Measurements from ENCODE around the gene SMYD3. TPM values are rescaled to one million over a fixed set of nuclear protein-coding genes. Genes with fewer than 3 reads are reported as not detected.

The SMYD3 gene
- total RNA-seq, 5 donors from 2014 or later (not counting 1 experiment from before 2014, with no cell fraction given): 17.7 to 37.8 (median 21.9) TPM

DNA sequence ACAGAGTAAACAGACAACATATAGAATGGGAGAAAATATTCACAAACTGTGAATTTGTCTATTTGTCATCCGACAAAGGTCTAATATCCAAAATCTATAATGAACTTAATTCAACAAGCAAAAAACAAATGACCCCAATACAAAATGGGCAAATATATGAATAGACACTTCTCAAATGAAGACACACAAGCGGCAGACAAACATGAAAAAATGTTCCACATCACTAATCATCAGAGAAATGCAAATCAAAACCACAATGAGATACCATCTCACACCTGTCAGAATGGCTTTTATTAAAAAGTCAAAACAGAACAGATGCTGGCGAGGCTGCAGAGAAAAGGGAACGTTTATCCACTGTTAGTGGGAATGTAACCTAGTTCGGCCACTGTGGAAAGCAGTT is 72.7 kb downstream of the SMYD3 start:
- Histone ChIP-seq H3K4me1 (ENCODE audit: control insufficient read depth in 1 of 2, extremely low read depth in 1 of 2, insufficient read depth in 2 of 2, low read length in 2 of 2) (no peaks in the 10 kb centered on the region), H3K36me3 (ENCODE audit: control insufficient read depth in 2 of 2, extremely low read depth in 1 of 2, insufficient read depth in 1 of 2, low read length in 1 of 2) (no peaks in the 10 kb centered on the region), H3K4me3 (ENCODE audit: control insufficient read depth in 1 of 2, extremely low read depth in 1 of 2, low read length in 1 of 2) (no peak overlapping the region), H3K27me3 (replicated peaks in 1 of 2; ENCODE audit: control insufficient read depth in 2 of 2, extremely low read depth in 1 of 2, insufficient read depth in 2 of 2, low read length in 1 of 2) (no peaks in the 10 kb centered on the region), H3K27ac (ENCODE audit: low read length) (no peak overlapping the region), H3K9me3 (no peaks in the 10 kb centered on the region)
- POLR2A ChIA-PET: interaction anchor here in 1 of 2 donors (0.6 kb wide), 1 partner anchor 44 kb away, joined by 3 read pairs; no protein-coding TSS in a partner anchor
- Mint-ChIP-seq H3K36me3 (peaks cover 36% of the 10 kb centered on the region), H3K4me3 (no peak overlapping the region), H3K4me1 (peaks cover 8 to 16% (median 11%) of the 10 kb centered on the region in 3 donors), H3K9me3 (peaks cover 9 to 22% (median 11%) of the 10 kb centered on the region in 3 donors), H3K27ac (no peak overlapping the region), H3K27me3 (no peaks in the 10 kb centered on the region)
- ATAC-seq (replicated peaks in 1 of 4): no peak
- WGBS (ENCODE audit: insufficient coverage): 46% methylated on average over 3 of the region's 5 CpGs
- no peak for DNase-seq
- CTCF ChIA-PET: no interaction called here

GRCh38 chr1:246428542-246429308 is 78.4 kb downstream of the SMYD3 start:
- Mint-ChIP-seq H3K36me3 (peaks cover 7% of the 10 kb centered on the region), H3K27ac (no peak overlapping the region)

DNA sequence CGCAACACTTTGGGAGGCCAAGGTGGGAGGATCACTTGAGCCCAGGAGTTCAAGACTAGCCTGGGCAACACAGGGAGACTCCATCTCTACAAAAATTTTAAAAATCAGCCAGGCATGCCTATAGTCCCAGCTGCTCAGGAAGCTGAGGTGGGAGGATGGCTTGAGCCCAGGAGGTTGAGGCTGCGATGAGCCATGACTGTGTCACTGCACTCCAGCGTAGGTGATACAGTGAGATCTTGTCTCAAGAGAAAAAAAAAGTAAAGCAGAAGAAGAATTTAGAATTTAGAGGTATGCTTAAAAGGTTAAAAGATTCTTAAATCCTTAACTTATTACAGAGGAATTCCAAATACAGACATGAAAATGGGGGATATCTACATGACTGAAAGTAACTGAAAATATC is 79.5 kb downstream of the SMYD3 start:
- no peaks in the 10 kb centered on the region for H3K36me3 ChIP-seq (ENCODE audit: control insufficient read depth in 2 of 2, extremely low read depth in 1 of 2, insufficient read depth in 1 of 2, low read length in 1 of 2)
- H3K9me3 Mint-ChIP-seq: peaks cover 0 to 9% (median 8%) of the 10 kb centered on the region in 3 donors
- H3K4me1 Mint-ChIP-seq: peaks cover 9 to 22% (median 12%) of the 10 kb centered on the region in 3 donors
- no peaks in the 10 kb centered on the region for H3K27me3 ChIP-seq (replicated peaks in 1 of 2; ENCODE audit: control insufficient read depth in 2 of 2, extremely low read depth in 1 of 2, insufficient read depth in 2 of 2, low read length in 1 of 2)
- H3K27ac Mint-ChIP-seq: no peak overlapping the region
- ChIA-PET CTCF (no interaction called here), POLR2A (no interaction called here)
- peaks cover 3% of the 10 kb centered on the region for H3K36me3 Mint-ChIP-seq
- no peaks in the 10 kb centered on the region for H3K9me3 ChIP-seq
- 86% methylated on average over 1 of the region's 3 CpGs for WGBS (ENCODE audit: insufficient coverage)
- no peak for ATAC-seq (replicated peaks in 1 of 4)
- no peaks in the 10 kb centered on the region for H3K27me3 Mint-ChIP-seq
- no peak overlapping the region for H3K4me3 Mint-ChIP-seq
- no peak overlapping the region for H3K27ac ChIP-seq (ENCODE audit: low read length)
- DNase-seq: no peak
- H3K4me1 ChIP-seq (ENCODE audit: control insufficient read depth in 1 of 2, extremely low read depth in 1 of 2, insufficient read depth in 2 of 2, low read length in 2 of 2): no peaks in the 10 kb centered on the region
- H3K4me3 ChIP-seq (ENCODE audit: control insufficient read depth in 1 of 2, extremely low read depth in 1 of 2, low read length in 1 of 2): no peak overlapping the region

More at GRCh38 chr1:246428542-246429308, 78.4 kb downstream of the SMYD3 start:
- Histone ChIP-seq H3K9me3 (no peaks in the 10 kb centered on the region), H3K36me3 (ENCODE audit: control insufficient read depth in 2 of 2, extremely low read depth in 1 of 2, insufficient read depth in 1 of 2, low read length in 1 of 2) (no peaks in the 10 kb centered on the region), H3K4me3 (ENCODE audit: control insufficient read depth in 1 of 2, extremely low read depth in 1 of 2, low read length in 1 of 2) (no peak overlapping the region), H3K27me3 (replicated peaks in 1 of 2; ENCODE audit: control insufficient read depth in 2 of 2, extremely low read depth in 1 of 2, insufficient read depth in 2 of 2, low read length in 1 of 2) (no peaks in the 10 kb centered on the region), H3K27ac (ENCODE audit: low read length) (no peak overlapping the region), H3K4me1 (ENCODE audit: control insufficient read depth in 1 of 2, extremely low read depth in 1 of 2, insufficient read depth in 2 of 2, low read length in 2 of 2) (no peaks in the 10 kb centered on the region)
- Mint-ChIP-seq H3K9me3 (peaks cover 0 to 10% (median 8%) of the 10 kb centered on the region in 3 donors), H3K4me3 (no peak overlapping the region), H3K4me1 (peaks cover 9 to 18% (median 10%) of the 10 kb centered on the region in 3 donors), H3K27me3 (no peaks in the 10 kb centered on the region)
- ChIA-PET POLR2A (interaction anchor here in 1 of 2 donors (0.6 kb wide), 1 partner anchor 49 kb away, joined by 4 read pairs; no protein-coding TSS in a partner anchor), CTCF (interaction anchor here in 1 of 2 donors (0.6 kb wide), 1 partner anchor 76 kb away, joined by 3 read pairs; no protein-coding TSS in a partner anchor)
- DNase-seq (no peak), ATAC-seq (replicated peaks in 1 of 4) (no peak)
- 52% methylated on average over 6 of the region's 9 CpGs for WGBS (ENCODE audit: insufficient coverage)

- Histone ChIP-seq H3K4me3 (ENCODE audit: control insufficient read depth in 1 of 2, extremely low read depth in 1 of 2, low read length in 1 of 2) (no peak overlapping the region), H3K9me3 (no peaks in the 10 kb centered on the region), H3K27me3 (replicated peaks in 1 of 2; ENCODE audit: control insufficient read depth in 2 of 2, extremely low read depth in 1 of 2, insufficient read depth in 2 of 2, low read length in 1 of 2) (no peaks in the 10 kb centered on the region), H3K36me3 (ENCODE audit: control insufficient read depth in 2 of 2, extremely low read depth in 1 of 2, insufficient read depth in 1 of 2, low read length in 1 of 2) (no peaks in the 10 kb centered on the region), H3K4me1 (ENCODE audit: control insufficient read depth in 1 of 2, extremely low read depth in 1 of 2, insufficient read depth in 2 of 2, low read length in 2 of 2) (no peaks in the 10 kb centered on the region), H3K27ac (ENCODE audit: low read length) (no peak overlapping the region)
- Mint-ChIP-seq H3K4me3 (no peak overlapping the region), H3K9me3 (peaks cover 0 to 9% (median 7%) of the 10 kb centered on the region in 3 donors), H3K27ac (no peak overlapping the region), H3K27me3 (no peaks in the 10 kb centered on the region), H3K36me3 (peaks cover 3% of the 10 kb centered on the region), H3K4me1 (peaks cover 9 to 21% (median 12%) of the 10 kb centered on the region in 3 donors)
- POLR2A ChIA-PET: no interaction called here
- no peak for DNase-seq
- ATAC-seq (replicated peaks in 1 of 4): no peak
- no CpG with 5 or more reads among the region's 3 CpGs for WGBS (ENCODE audit: insufficient coverage)
- CTCF ChIA-PET: no interaction called here
Observed at GRCh38 chr1:246425895-246426294, 81.2 kb downstream of the SMYD3 start.

GRCh38 chr1:246425139-246425794 is 81.8 kb downstream of the SMYD3 start:
- Histone ChIP-seq H3K27ac (ENCODE audit: low read length) (no peak overlapping the region), H3K4me1 (ENCODE audit: control insufficient read depth in 1 of 2, extremely low read depth in 1 of 2, insufficient read depth in 2 of 2, low read length in 2 of 2) (no peaks in the 10 kb centered on the region), H3K36me3 (ENCODE audit: control insufficient read depth in 2 of 2, extremely low read depth in 1 of 2, insufficient read depth in 1 of 2, low read length in 1 of 2) (no peaks in the 10 kb centered on the region), H3K27me3 (replicated peaks in 1 of 2; ENCODE audit: control insufficient read depth in 2 of 2, extremely low read depth in 1 of 2, insufficient read depth in 2 of 2, low read length in 1 of 2) (no peaks in the 10 kb centered on the region), H3K9me3 (no peaks in the 10 kb centered on the region), H3K4me3 (ENCODE audit: control insufficient read depth in 1 of 2, extremely low read depth in 1 of 2, low read length in 1 of 2) (no peak overlapping the region)
- no peak for DNase-seq
- Mint-ChIP-seq H3K4me3 (no peak overlapping the region), H3K27me3 (no peaks in the 10 kb centered on the region), H3K27ac (no peak overlapping the region), H3K36me3 (peaks cover 7% of the 10 kb centered on the region), H3K9me3 (peaks cover 0 to 3% (median 2%) of the 10 kb centered on the region in 3 donors), H3K4me1 (peaks cover 9 to 16% (median 12%) of the 10 kb centered on the region in 3 donors)
- ATAC-seq (replicated peaks in 1 of 4): no peak
- POLR2A ChIA-PET: no interaction called here
- WGBS (ENCODE audit: insufficient coverage): 86% methylated on average over 5 of the region's 7 CpGs
- CTCF ChIA-PET: no interaction called here

DNA sequence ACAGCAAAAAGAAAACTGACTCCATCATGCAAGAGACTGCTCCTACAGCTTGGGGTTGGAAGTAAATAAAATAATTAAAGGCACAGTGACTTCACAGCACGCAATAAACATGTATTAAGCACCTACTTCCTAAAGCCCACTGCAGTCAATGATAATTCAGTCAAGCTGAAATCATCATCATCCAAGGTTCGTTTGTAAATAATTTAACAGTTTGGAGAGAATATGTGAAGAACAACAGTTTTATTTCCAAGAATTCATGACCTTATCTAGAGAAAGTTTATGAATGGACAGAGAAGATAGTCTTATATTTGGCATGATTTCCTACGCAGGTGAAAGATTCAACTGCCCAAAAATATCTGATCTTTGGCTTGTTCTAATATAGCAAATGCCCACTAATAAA is 86.8 kb downstream of the SMYD3 start:
- ChIA-PET POLR2A (no interaction called here), CTCF (no interaction called here)
- peaks cover 0 to 10% (median 0%) of the 10 kb centered on the region in 3 donors for H3K9me3 Mint-ChIP-seq
- no peaks in the 10 kb centered on the region for H3K9me3 ChIP-seq
- H3K27ac Mint-ChIP-seq: no peak overlapping the region
- H3K27me3 ChIP-seq (replicated peaks in 1 of 2; ENCODE audit: control insufficient read depth in 2 of 2, extremely low read depth in 1 of 2, insufficient read depth in 2 of 2, low read length in 1 of 2): no peaks in the 10 kb centered on the region
- H3K4me1 ChIP-seq (ENCODE audit: control insufficient read depth in 1 of 2, extremely low read depth in 1 of 2, insufficient read depth in 2 of 2, low read length in 2 of 2): no peaks in the 10 kb centered on the region
- H3K27ac ChIP-seq (ENCODE audit: low read length): no peak overlapping the region
- peaks cover 0 to 3% of the 10 kb centered on the region in 2 donors for H3K36me3 ChIP-seq (ENCODE audit: control insufficient read depth in 2 of 2, extremely low read depth in 1 of 2, insufficient read depth in 1 of 2, low read length in 1 of 2)
- no peaks in the 10 kb centered on the region for H3K27me3 Mint-ChIP-seq
- no peak for DNase-seq
- no peak overlapping the region for H3K4me3 ChIP-seq (ENCODE audit: control insufficient read depth in 1 of 2, extremely low read depth in 1 of 2, low read length in 1 of 2)
- H3K4me1 Mint-ChIP-seq: peaks cover 1 to 6% (median 5%) of the 10 kb centered on the region in 3 donors
- ATAC-seq (replicated peaks in 1 of 4): no peak
- no peak overlapping the region for H3K4me3 Mint-ChIP-seq
- peaks cover 40% of the 10 kb centered on the region for H3K36me3 Mint-ChIP-seq
- no CpG with 5 or more reads among the region's 3 CpGs for WGBS (ENCODE audit: insufficient coverage)
